CD4-positive, alpha-beta T cell (primary cell): ENCODE measurements around the gene PCCA. TPM values are rescaled to one million over a fixed set of nuclear protein-coding genes. Genes with fewer than 3 reads are reported as not detected.

Experiments used
- ATAC-seq: fragments of 200-7000 bp; cut with Tn5 transposase; one replicate; pipeline ENCODE4 v1.10.0; 2022; ENCODE audit warnings: mild to moderate bottlenecking; ENCODE audit not compliant: poor library complexity
- CTCF ChIA-PET: fragments of 350-600 bp; sonication (Branson Sonifier 250); formaldehyde crosslinking; loops from one replicate; lab custom pipeline; 2021; ENCODE audit warnings: antibody characterized with exemption, inconsistent platforms; lab: Charles Lee
- POLR2A ChIA-PET: fragments of 350-600 bp; sonication (Branson Sonifier 250); formaldehyde crosslinking; loops from one replicate; lab custom pipeline; 2021; ENCODE audit warnings: antibody characterized with exemption, inconsistent platforms; lab: Charles Lee
- DNase-seq, 14 experiments: peaks; one replicate each; pipeline ENCODE4 v3.0.0-alpha.2; 2013 to 2020; ENCODE audit warnings: mixed read lengths in 2 of 14
- H3K27ac ChIP-seq, 2 donors: one replicate each; pipeline versions ENCODE4 v1.5.1 to v1.7.0; 2013; ENCODE audit warnings: low read length in 2 of 2, low read depth in 1 of 2, mild to moderate bottlenecking in 1 of 2
- H3K27me3 ChIP-seq, 2 experiments: 1 replicate in 1 of 2; 2 replicates in 1 of 2; pipeline versions ENCODE4 v1.6.1 to v1.7.0; 2013; ENCODE audit warnings: low read length in 2 of 2, control low read depth in 1 of 2, mild to moderate bottlenecking in 1 of 2, moderate library complexity in 1 of 2; ENCODE audit not compliant: insufficient read depth in 2 of 2, control insufficient read depth in 1 of 2
- H3K36me3 ChIP-seq: one replicate; pipeline ENCODE4 v1.6.1; 2013; ENCODE audit warnings: low read length, control low read depth; ENCODE audit not compliant: insufficient read depth
- H3K4me1 ChIP-seq: one replicate; pipeline ENCODE4 v1.6.1; 2013; ENCODE audit warnings: low read length, control low read depth; ENCODE audit not compliant: insufficient read depth
- H3K4me3 ChIP-seq: one replicate; pipeline ENCODE4 v1.5.1; 2013; ENCODE audit warnings: mild to moderate bottlenecking, low read length, moderate library complexity
- H3K9me3 ChIP-seq, 2 experiments: 1 replicate in 1 of 2; 2 replicates in 1 of 2; pipeline versions ENCODE4 v1.6.1 to v1.7.0; 2013; ENCODE audit warnings: low read length in 2 of 2, mild to moderate bottlenecking in 2 of 2, control low read depth in 1 of 2, moderate library complexity in 1 of 2; ENCODE audit not compliant: control insufficient read depth in 1 of 2, insufficient read depth in 1 of 2
- H3K27ac Mint-ChIP-seq: one replicate; pipeline ENCODE4 v1.8.0; 2020; ENCODE audit warnings: mixed read lengths
- H3K27me3 Mint-ChIP-seq: one replicate; pipeline ENCODE4 v1.8.0; 2021; ENCODE audit warnings: mixed read lengths
- H3K36me3 Mint-ChIP-seq: one replicate; pipeline ENCODE4 v1.8.0; 2021; ENCODE audit warnings: low read depth, mixed read lengths
- H3K4me1 Mint-ChIP-seq: one replicate; pipeline ENCODE4 v1.8.0; 2021; ENCODE audit warnings: low read depth, mixed read lengths
- H3K4me3 Mint-ChIP-seq: one replicate; pipeline ENCODE4 v1.8.0; 2020; ENCODE audit warnings: mild to moderate bottlenecking, mixed read lengths
- H3K9me3 Mint-ChIP-seq: one replicate; pipeline ENCODE4 v1.8.0; 2020; ENCODE audit warnings: mixed read lengths
- CTCF ChIP-seq: fragments of 200-600 bp; IDR thresholded peaks from one replicate; pipeline ENCODE4 v1.8.0; 2022; ENCODE audit warnings: antibody characterized with exemption, mild to moderate bottlenecking
- intact Hi-C, 2 experiments: fragments of 100-400 bp; cut with DNase I in 1 of 2; cut with micrococcal nuclease in 1 of 2; formaldehyde crosslinking; loops; one replicate each; pipeline versions ENCODE4 v1.15.1 to v1.9.0; 2023 to 2025; cut with DNase I, micrococcal nuclease
- total RNA-seq, 174 experiments: library from RNA in 2 of 174; stranded (reverse) in 2 of 174; gene quantifications; one replicate each; pipeline ENCODE4 v1.2.3 and lab custom pipeline; 2021 to 2026

PCCA gene
- total RNA-seq, 2 experiments from 2014 or later = 4.7 to 5.2 TPM

GRCh38 chr13:100528820-100529219 is 439.9 kb downstream of the PCCA start:
- Mint-ChIP-seq H3K36me3 (peaks cover 22% of the 10 kb centered on the region), H3K4me1 (no peaks in the 10 kb centered on the region), H3K4me3 (no peak overlapping the region), H3K27me3 (no peaks in the 10 kb centered on the region), H3K27ac (no peak overlapping the region), H3K9me3 (no peaks in the 10 kb centered on the region)
- H3K4me3 ChIP-seq = no peak overlapping the region
- intact Hi-C loops = no loop called here
- no peaks in the 10 kb centered on the region for H3K27me3 ChIP-seq
- TF ChIP-seq CTCF = no peak
- no peak overlapping the region for H3K27ac ChIP-seq
- POLR2A ChIA-PET = no interaction called here
- H3K9me3 ChIP-seq = peaks cover 0 to 15% of the 10 kb centered on the region in 2 experiments
- H3K36me3 ChIP-seq = peaks cover 4% of the 10 kb centered on the region
- CTCF ChIA-PET = no interaction called here
- ATAC-seq (no peak), DNase-seq (no peak)
- no peaks in the 10 kb centered on the region for H3K4me1 ChIP-seq

DNA sequence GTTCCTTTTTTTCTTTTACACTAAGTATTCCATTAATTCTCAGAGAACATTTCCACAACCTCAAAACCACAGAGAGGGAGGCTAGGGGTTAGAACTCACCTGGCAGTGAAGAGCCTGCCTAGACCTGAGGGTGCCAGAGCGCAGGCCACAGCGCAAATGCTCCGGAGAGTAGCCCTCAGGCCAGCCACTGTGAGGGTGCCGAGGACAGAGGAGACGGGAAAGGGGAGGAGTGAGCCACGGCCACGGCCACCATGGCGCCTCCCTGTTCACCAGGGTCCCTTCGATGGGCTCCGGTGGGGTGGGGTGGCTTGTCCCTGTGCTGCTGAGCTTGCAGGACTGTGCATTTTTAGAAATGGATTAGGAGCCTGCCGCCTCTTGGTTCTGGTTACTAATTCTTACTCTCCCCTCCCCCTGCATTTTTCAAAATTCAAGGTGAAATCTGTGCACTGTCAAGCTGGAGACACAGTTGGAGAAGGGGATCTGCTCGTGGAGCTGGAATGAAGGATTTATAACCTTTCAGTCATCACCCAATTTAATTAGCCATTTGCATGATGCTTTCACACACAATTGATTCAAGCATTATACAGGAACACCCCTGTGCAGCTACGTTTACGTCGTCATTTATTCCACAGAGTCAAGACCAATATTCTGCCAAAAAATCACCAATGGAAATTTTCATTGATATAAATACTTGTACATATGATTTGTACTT is 440.9 kb downstream of the PCCA start:
- Histone ChIP-seq H3K36me3 (peaks cover 4% of the 10 kb centered on the region), H3K9me3 (peaks cover 0 to 15% of the 10 kb centered on the region in 2 experiments), H3K4me3 (no peak overlapping the region), H3K27me3 (no peaks in the 10 kb centered on the region), H3K27ac (no peak overlapping the region), H3K4me1 (no peaks in the 10 kb centered on the region)
- intact Hi-C loops = no loop called here
- H3K27ac Mint-ChIP-seq = no peak overlapping the region
- H3K4me1 Mint-ChIP-seq = no peaks in the 10 kb centered on the region
- ATAC-seq = no peak
- H3K9me3 Mint-ChIP-seq = no peaks in the 10 kb centered on the region
- no peak for TF ChIP-seq CTCF
- CTCF ChIA-PET = interaction anchor here (0.9 kb wide), 1 partner anchor 13 kb away, joined by 3 read pairs; no protein-coding TSS in a partner anchor
- H3K4me3 Mint-ChIP-seq = no peak overlapping the region
- peaks cover 20% of the 10 kb centered on the region for H3K36me3 Mint-ChIP-seq
- no peaks in the 10 kb centered on the region for H3K27me3 Mint-ChIP-seq
- POLR2A ChIA-PET = no interaction called here
- DNase-seq = no peak

GRCh38 chr13:100530671-100531213 is 441.8 kb downstream of the PCCA start:
- no peaks in the 10 kb centered on the region for H3K4me1 Mint-ChIP-seq
- CTCF ChIA-PET = interaction anchor here (0.9 kb wide), 1 partner anchor 14 kb away, joined by 3 read pairs; no protein-coding TSS in a partner anchor
- Histone ChIP-seq H3K27me3 (no peaks in the 10 kb centered on the region), H3K9me3 (peaks cover 0 to 15% of the 10 kb centered on the region in 2 experiments), H3K27ac (no peak overlapping the region), H3K36me3 (peaks cover 4% of the 10 kb centered on the region), H3K4me3 (no peak overlapping the region), H3K4me1 (no peaks in the 10 kb centered on the region)
- ATAC-seq = no peak
- H3K27me3 Mint-ChIP-seq = no peaks in the 10 kb centered on the region
- H3K9me3 Mint-ChIP-seq = no peaks in the 10 kb centered on the region
- POLR2A ChIA-PET = no interaction called here
- intact Hi-C loops = no loop called here
- H3K27ac Mint-ChIP-seq = no peak overlapping the region
- no peak overlapping the region for H3K4me3 Mint-ChIP-seq
- peaks cover 17% of the 10 kb centered on the region for H3K36me3 Mint-ChIP-seq
- DNase-seq = no peak
- TF ChIP-seq CTCF = no peak
